KOPT-K1 (cell line): ENCODE measurements around the gene CYTH2.

ENCODE experiments used
- H3K27ac ChIP-seq: fragments of 200-600 bp; sonication (generic); 2 replicates; pipeline ENCODE4 v1.5.1; 2016; ENCODE audit warnings: antibody characterized with exemption, mild to moderate bottlenecking, low read depth, low read length; ENCODE audit not compliant: poor library complexity, severe bottlenecking
- H3K36me3 ChIP-seq: fragments of 200-600 bp; sonication (generic); 2 replicates; pipeline ENCODE4 v1.5.1; 2017; ENCODE audit warnings: antibody characterized with exemption, mild to moderate bottlenecking, low read length, moderate library complexity; ENCODE audit not compliant: insufficient read depth
- H3K9me3 ChIP-seq: fragments of 200-600 bp; sonication (generic); 2 replicates; pipeline ENCODE4 v1.5.1; 2017; ENCODE audit warnings: antibody characterized with exemption, low read length, mild to moderate bottlenecking; ENCODE audit not compliant: insufficient read depth, poor library complexity, severe bottlenecking

Gene CYTH2

GRCh38 chr19:48502350-48503018 is 33.3 kb downstream of the CYTH2 start:
- H3K9me3 ChIP-seq, result no peaks in the 10 kb centered on the region
- H3K36me3 ChIP-seq, result no peaks in the 10 kb centered on the region
- no peak overlapping the region for H3K27ac ChIP-seq

GRCh38 chr19:48506138-48506733 is 37.1 kb downstream of the CYTH2 start:
- no peaks in the 10 kb centered on the region for H3K9me3 ChIP-seq
- H3K36me3 ChIP-seq, result no peaks in the 10 kb centered on the region
- no peak overlapping the region for H3K27ac ChIP-seq

GRCh38 chr19:48507911-48508439 is 38.8 kb downstream of the CYTH2 start:
- Histone ChIP-seq H3K27ac (no peak overlapping the region), H3K36me3 (no peaks in the 10 kb centered on the region)

GRCh38 chr19:48508729-48509411 is 39.7 kb downstream of the CYTH2 start:
- Histone ChIP-seq H3K9me3 (no peaks in the 10 kb centered on the region), H3K27ac (no peak overlapping the region), H3K36me3 (no peaks in the 10 kb centered on the region)

More at GRCh38 chr19:48507911-48508439, 38.8 kb downstream of the CYTH2 start:
- H3K9me3 ChIP-seq, result no peaks in the 10 kb centered on the region

GRCh38 chr19:48509467-48510194 is 40.5 kb downstream of the CYTH2 start:
- Histone ChIP-seq H3K27ac (no peak overlapping the region), H3K9me3 (no peaks in the 10 kb centered on the region), H3K36me3 (no peaks in the 10 kb centered on the region)

DNA sequence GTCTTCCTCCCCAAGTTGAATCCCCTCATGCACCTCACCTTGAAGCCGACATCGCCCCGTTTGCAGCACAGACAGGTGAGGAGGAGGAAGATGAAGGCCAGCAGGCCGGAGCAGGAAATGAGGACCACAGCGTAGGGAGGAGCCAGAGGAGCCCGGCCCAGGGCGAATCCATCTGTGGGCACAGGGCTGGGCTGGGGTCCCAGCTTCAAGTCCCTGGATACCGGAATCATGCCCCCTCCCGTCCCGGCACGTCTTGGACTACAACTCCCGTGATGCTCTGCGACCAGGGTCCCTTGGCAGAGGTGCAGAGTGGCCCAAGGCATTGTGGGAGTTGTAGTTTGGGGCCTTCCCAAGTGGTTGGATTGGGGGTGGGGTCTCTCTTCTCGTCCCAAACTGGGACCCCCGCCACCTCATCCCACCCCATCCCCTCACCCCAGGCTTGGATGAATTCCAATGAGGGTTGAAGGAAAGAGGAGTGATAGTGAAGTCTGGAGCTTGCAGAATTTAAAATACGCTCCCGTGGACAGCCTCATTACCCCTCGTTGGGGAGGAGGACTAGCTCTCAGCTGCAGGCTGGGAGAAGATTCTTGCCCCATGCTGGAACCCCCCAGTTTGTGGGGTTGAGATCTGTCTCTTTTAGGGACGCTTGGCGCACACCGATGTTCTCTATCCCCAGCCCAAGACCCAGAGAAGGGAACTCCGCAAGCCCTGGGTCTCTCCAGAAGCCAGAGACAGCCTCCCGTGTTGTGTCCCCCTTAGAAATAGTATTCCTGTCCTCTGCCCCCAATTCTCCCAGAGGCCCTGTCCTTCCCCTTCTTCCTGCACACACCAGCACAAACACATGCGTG is 41.5 kb downstream of the CYTH2 start:
- H3K9me3 ChIP-seq, result no peaks in the 10 kb centered on the region
- no peaks in the 10 kb centered on the region for H3K36me3 ChIP-seq
- no peak overlapping the region for H3K27ac ChIP-seq

DNA sequence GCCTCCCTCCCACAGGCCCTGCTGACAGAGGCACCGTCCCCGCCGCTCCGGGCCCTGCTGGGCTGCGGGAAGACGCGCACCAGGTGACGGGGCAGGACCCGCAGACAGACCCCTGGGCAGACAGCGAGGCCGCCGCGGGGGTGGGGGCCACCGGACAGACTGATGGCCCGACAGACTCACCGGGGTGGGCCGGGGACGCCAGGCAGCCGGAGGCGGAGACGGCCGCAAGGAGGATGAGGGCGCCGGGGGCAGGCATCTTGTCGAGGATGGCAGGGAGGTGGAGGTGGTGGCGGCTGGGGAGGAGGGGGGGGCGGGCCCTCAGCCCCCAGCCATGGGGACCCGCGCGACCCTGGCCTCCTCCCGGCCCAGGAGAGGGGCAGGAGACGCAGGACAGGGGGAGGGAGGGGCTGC is 42.2 kb downstream of the CYTH2 start:
- Histone ChIP-seq H3K9me3 (no peaks in the 10 kb centered on the region), H3K27ac (no peak overlapping the region)

DNA sequence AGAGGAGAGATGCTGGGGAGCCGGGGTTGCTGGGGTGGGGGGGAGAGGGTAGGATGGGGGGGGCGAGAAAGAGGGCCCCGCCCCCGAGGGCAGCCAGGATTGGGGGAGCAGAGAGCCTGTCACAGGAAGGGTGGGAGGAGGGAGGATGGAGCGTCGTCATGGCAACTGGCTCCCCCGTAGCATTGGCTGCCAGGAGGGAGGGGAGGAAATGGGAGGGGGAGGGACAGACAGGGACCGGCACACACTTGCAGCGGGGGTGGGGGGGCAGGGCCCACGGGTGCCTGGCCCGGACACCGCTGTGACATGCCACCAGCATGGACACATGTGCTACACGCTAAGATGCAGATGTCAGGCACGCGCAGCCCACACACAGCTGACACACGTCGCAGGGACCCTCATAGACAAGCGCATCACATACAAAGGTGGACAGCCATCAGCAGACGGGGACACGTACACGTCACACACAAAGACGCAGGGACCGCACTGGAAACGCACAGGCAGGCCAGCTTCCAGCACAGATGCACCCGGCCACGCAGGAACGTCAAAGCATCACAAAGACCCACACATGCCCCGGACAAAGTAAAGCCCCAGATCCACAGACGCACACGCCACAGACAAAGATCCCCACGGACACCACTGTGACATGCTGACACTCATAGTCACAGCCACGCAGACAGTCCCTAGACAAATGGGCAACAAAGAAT is 42.8 kb downstream of the CYTH2 start, which contains the start of gene LMTK3:
TSS of gene LMTK3 (minus strand) at position 36 of the 704 bp plus-strand sequence. CDS start 259 bp downstream, outside the sequence.
- H3K9me3 ChIP-seq, result no peaks in the 10 kb centered on the region
- H3K36me3 ChIP-seq, result no peaks in the 10 kb centered on the region
- H3K27ac ChIP-seq, result no peak within 1 kb of the TSS

More for the DNA sequence above, 42.2 kb downstream of the CYTH2 start:
- H3K36me3 ChIP-seq, result no peaks in the 10 kb centered on the region

DNA sequence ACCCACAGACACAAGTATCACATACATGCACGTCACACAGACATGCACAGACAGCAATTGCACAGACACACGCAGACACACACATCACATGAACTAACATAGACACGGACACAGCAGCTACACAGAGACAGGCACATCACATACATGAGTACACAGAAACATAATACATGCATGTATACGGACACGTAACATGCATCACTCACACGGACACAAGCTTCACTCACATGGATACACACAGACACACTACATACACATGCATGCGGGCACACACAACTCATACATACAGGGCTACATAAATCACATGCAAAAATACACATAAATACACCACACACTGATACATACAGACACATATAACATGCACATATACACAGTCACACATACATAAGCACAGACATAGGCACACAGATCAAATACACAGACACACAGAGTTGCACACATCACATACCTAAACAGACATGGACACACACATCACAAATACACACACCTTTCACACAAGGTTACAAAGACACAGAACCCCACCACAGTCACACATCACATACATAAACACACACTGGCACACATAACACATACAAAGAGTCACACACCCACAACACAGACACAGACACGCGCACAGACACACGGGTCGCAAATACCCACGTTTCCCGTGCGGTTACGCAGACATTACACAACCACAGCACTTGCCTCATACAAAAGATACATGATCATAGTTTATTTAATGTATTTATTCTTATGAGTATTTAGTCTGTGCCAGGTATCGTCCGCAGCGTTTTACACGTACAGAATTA is 43.5 kb downstream of the CYTH2 start:
- H3K9me3 ChIP-seq, result no peaks in the 10 kb centered on the region
- no peak overlapping the region for H3K27ac ChIP-seq
- H3K36me3 ChIP-seq, result no peaks in the 10 kb centered on the region

DNA sequence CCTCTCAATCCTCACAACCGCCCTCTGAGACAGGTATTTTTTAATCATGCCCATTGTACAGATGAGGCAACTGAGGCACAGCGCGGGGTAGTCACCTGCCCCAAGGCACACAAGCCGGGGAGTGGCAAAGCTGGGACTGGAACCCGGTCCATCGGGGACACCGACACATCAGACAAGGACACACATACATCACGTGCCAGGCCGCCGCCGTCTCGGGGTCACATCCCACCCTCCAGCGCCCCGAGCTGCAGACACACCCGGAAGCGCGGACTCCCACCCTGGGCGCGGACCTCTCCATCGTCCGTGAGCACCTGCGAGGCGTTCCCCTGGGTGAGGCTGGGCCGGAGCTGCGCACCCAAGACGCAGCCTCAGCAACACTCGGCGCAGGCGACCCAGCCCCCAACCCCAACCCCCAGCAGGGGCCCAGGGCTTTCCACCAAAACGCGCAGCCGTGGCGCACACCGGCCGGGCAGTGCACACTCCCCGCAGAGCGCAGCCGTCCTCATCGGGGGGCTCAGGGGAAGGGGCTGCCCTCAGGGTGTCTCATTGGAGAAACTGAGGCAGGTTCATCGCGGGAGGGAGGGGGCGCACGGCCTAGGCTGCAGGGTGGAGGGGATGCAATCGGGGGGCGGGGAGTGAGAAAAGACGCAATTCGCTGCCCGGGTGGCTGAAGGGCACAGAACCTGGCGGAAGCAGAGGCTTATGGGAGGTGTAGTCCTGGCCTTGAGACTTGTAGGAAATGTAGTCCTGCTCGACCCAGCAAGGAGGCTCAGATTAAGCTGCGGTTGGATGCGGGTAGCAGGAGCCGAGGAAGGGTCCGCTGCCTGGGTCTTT is 44.3 kb downstream of the CYTH2 start:
- no peaks in the 10 kb centered on the region for H3K9me3 ChIP-seq
- peak overlapping the region; percentile 26 for H3K27ac ChIP-seq
- no peaks in the 10 kb centered on the region for H3K36me3 ChIP-seq

DNA sequence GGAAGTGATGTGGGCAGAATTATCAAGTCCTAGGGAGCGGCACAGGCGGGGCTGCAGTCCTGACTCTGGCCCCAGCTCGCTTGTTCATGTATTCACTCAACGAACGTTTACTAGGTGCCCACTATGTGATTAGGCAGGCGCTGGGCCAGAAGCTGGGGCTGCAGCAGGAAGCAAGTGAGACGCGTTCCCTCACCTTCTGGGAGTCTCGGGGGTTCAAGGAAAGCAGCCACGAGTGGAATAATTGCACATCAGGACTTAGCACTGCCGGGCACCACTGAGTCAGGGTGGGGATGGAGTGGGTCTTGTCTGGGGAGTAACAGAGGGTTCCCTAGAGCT is 44.9 kb downstream of the CYTH2 start:
- H3K9me3 ChIP-seq, result no peaks in the 10 kb centered on the region
- H3K27ac ChIP-seq, result no peak overlapping the region
- no peaks in the 10 kb centered on the region for H3K36me3 ChIP-seq

DNA sequence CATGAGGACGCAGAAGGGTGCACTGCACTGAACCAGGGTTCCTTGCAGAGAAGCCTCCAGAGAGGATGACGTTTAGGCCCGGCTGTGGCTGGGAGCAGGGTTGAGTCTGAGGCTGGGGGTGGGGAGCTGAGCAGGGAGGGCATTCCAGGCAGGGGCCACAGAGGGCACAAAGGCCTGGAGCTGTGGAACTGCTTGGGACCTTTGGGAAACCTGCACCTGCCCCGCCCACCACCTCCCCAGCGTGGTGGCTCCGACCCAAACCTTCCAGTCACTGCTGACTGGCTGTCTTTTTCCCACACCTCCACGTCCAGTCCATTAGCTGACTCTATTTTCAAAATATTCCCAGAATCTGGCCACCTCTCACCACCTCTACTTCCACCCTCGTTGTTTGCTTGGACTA is 47.4 kb downstream of the CYTH2 start:
- no peak overlapping the region for H3K27ac ChIP-seq
- no peaks in the 10 kb centered on the region for H3K36me3 ChIP-seq
- no peaks in the 10 kb centered on the region for H3K9me3 ChIP-seq
